ENCODE measurements around the gene AGPAT4. TPM values are rescaled to one million over a fixed set of nuclear protein-coding genes. Genes with fewer than 3 reads are reported as not detected.
"Not testable (repeated sequence)": the region's sequence is repeated elsewhere in the genome, so short reads cannot be mapped to it uniquely, and the experiment has no call there.

AGPAT4 gene
- total and polyA plus RNA-seq, 3 donors from 2014 or later: 5.4 to 7.2 (median 6.4) TPM

DNA sequence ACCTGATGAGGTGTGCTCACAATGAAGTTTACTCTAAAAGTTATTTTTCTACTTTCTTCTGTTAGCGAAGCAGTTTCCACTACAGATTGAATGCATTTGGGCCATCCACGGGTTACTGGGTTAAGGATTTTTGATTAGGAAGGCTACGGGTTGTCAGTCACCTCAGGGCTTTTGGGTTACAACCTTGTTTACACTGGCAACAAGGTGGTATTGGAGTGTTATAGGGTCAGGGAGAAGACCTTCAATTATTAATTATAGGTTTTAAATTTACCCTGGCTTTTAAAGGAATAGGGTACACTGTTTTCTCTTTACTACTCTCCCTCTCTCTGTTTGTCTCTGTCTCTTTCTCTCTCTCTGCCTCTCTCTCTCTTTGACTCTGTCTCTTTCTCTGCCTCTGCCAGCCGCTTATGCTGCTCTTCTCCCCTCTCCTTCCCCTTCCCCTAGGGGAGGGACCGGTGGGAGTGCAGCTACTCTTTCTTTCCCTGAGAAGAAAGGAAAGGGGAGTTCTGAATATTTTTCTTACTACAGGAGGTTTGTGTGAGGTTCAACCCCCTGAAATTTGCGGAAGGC is 40.2 kb upstream of the AGPAT4 start:
- H3K27me3 ChIP-seq: no peaks in the 10 kb centered on the region
- H3K27ac ChIP-seq: no peak overlapping the region
- H3K9me3 ChIP-seq: no peaks in the 10 kb centered on the region
- 78 to 79% methylated on average over 6 of the region's 6 CpGs for WGBS, 2 donors
- no peak for TF ChIP-seq POLR2A (IDR thresholded peaks at IDR 0.05)
- TF ChIP-seq, protein P1, sequence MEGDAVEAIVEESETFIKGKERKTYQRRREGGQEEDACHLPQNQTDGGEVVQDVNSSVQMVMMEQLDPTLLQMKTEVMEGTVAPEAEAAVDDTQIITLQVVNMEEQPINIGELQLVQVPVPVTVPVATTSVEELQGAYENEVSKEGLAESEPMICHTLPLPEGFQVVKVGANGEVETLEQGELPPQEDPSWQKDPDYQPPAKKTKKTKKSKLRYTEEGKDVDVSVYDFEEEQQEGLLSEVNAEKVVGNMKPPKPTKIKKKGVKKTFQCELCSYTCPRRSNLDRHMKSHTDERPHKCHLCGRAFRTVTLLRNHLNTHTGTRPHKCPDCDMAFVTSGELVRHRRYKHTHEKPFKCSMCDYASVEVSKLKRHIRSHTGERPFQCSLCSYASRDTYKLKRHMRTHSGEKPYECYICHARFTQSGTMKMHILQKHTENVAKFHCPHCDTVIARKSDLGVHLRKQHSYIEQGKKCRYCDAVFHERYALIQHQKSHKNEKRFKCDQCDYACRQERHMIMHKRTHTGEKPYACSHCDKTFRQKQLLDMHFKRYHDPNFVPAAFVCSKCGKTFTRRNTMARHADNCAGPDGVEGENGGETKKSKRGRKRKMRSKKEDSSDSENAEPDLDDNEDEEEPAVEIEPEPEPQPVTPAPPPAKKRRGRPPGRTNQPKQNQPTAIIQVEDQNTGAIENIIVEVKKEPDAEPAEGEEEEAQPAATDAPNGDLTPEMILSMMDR (IDR thresholded peaks at IDR 0.05): no peak
- intact Hi-C loops (cut with DNase I; ENCODE audit: low total_unique reads): no loop called here
- no peak for DNase-seq
- no peaks in the 10 kb centered on the region for H3K4me1 ChIP-seq
- no peak overlapping the region for H3K4me3 ChIP-seq
- H3K36me3 ChIP-seq (ENCODE audit: low read depth, missing control alignments): no peaks in the 10 kb centered on the region

DNA sequence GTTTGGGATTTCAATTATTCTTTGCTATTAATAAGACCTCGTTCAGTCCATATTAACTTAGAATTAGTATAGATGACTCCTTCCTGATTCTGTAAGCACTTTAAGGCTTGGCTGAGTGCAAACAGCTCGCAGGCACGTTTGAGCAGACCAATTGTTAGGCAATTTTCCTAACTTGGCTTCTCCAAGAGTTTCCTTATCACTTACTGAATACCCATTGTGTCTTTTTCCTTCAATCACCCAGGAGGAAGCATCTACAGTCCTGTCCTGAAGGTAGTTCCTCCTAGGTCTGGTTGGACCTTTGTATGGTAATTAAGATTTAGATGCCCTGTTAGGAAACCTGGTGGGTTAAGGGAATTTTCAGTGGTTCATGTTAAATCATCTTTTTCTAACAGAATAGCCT is 39.6 kb upstream of the AGPAT4 start:
- H3K4me1 ChIP-seq; H3K9me3 ChIP-seq; H3K36me3 ChIP-seq (ENCODE audit: low read depth, missing control alignments); intact Hi-C loops (cut with DNase I; ENCODE audit: low total_unique reads); H3K4me3 ChIP-seq; DNase-seq; H3K27ac ChIP-seq; H3K27me3 ChIP-seq: not testable (repeated sequence)
- WGBS, 2 donors: 66 to 70% methylated on average over 3 of the region's 3 CpGs

DNA sequence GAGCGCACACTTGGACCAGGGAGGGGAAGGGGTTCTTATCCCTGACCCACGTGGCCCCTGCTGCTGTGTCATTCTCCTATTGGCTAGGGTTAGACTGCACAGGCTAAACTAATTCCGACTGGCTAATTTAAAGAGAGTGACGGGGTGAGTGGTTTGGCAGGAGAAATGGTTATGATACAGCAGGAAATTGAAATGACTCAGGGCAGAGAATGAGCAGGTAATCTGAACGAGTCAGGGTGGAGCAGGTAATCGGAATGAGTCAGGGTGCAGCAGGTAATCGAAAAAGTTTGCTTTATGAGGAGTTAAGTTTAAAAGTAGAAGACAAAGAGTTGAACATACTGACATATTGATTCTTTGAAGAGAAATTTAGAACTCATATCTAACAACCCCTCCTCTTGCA is 35.9 kb upstream of the AGPAT4 start:
- WGBS, 2 donors: 91 to 92% methylated on average over 7 of the region's 7 CpGs
- intact Hi-C loops (cut with DNase I; ENCODE audit: low total_unique reads); H3K4me1 ChIP-seq; H3K36me3 ChIP-seq (ENCODE audit: low read depth, missing control alignments); DNase-seq; H3K27ac ChIP-seq; H3K4me3 ChIP-seq; H3K27me3 ChIP-seq; H3K9me3 ChIP-seq: not testable (repeated sequence)

DNA sequence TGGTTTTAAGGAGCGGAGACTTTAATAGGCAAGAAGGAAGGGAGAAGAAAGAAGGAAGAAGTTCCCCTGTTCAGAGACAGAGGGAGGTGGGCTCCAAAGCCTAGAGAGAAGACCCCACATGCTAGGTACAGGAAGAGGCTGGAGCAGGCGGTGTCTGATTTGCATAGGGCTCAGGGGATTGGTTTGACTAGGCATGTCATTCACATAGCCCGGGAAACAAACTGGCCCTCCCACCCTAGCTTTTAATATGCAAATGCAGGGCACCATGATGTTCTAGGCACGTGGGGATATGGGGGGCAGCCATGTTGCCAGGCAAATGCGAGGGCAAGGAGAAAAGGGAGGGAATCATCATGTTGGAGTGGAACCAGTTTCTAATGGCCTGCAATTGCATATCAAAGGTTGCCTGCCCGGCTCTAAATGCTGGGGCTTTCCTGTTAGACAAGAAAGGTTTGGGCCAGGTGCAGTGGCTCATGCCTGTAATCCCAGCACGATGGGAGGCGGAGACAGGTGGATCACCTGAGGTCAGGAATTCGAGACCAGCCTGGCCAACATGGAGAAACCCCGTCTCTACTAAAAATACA is 34.3 kb upstream of the AGPAT4 start:
- Histone ChIP-seq H3K4me1 (no peaks in the 10 kb centered on the region), H3K9me3 (no peaks in the 10 kb centered on the region), H3K36me3 (ENCODE audit: low read depth, missing control alignments) (no peaks in the 10 kb centered on the region), H3K27me3 (no peaks in the 10 kb centered on the region), H3K4me3 (no peak overlapping the region), H3K27ac (no peak overlapping the region)
- TF ChIP-seq, protein P1 (IDR thresholded peaks at IDR 0.05): no peak
- no peak for TF ChIP-seq POLR2A (IDR thresholded peaks at IDR 0.05)
- WGBS, 2 donors: 88 to 89% methylated on average over 10 of the region's 10 CpGs
- no peak for DNase-seq
- intact Hi-C loops (cut with DNase I; ENCODE audit: low total_unique reads): no loop called here

DNA sequence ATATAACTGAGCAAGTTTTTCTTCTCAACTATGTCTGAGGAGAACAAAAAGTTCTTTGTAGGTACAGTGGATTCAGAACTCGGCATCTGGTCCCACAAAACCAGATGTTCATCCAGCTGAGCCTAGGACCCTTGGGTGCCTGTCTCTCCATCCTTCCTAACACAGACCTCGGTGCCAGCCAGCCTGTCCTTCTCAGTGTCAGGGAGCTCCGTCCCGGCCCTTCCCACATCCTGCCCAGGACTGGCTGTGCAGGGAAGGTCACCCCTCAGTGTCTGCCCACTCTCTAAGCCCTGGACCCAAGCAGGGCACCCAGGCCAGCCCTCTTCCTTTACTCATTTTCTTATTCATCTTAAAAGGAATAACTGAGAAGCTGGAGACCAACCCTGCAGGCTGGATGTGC is 32.0 kb upstream of the AGPAT4 start:
- H3K4me1 ChIP-seq: no peaks in the 10 kb centered on the region
- WGBS, 2 donors: 70 to 74% methylated on average over 4 of the region's 4 CpGs
- no peaks in the 10 kb centered on the region for H3K27me3 ChIP-seq
- DNase-seq: no peak
- H3K9me3 ChIP-seq: no peaks in the 10 kb centered on the region
- H3K27ac ChIP-seq: no peak overlapping the region
- TF ChIP-seq, protein P1 (IDR thresholded peaks at IDR 0.05): no peak
- TF ChIP-seq POLR2A (IDR thresholded peaks at IDR 0.05): no peak
- intact Hi-C loops (cut with DNase I; ENCODE audit: low total_unique reads): no loop called here
- no peaks in the 10 kb centered on the region for H3K36me3 ChIP-seq (ENCODE audit: low read depth, missing control alignments)
- no peak overlapping the region for H3K4me3 ChIP-seq

All from testis (tissue), 3 donors.